ENCODE results near the gene CLCNKA.

DNA sequence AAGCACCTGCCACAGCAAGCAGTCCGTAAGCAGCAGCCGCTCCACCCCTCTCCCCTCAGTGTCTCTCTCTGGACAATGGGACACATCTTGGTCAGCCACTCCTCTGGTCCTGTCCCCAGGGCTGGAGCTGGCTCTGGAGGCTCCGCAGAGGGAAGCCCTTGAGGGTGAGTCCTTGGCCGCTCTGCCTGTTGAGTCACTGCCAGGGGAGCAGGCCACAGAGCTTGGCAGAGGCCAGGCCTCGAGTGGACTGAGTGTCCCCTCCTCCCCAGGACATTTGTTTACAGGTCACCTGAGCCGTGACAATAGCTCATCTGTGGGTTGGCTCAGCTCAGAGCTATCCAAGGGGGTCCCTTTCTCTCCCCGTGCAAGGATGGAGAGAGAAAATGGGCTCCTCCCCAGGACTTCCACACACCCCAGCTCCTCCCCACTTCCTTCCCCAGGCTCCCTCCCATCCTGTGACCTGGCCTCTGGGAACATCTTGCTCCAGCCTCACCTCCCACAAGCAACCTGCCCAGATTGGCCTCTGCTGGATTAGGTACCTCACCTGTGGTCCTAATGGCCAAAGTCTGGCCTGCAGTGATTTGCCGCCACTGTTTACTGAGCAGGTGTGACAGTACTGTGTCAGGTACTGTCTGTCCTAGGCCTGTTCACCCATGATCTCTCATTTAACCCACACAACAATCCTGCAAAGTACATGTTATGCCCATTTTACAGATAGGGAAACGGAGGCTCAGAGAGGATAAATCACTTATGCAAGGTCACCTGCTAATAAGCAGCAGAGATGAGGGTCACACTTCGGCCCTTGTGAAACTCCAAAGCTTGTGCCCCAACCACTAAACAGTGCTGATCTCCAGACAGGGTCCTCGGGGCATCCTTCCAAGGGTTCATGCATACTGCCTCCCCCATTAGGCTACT, 46.8 kb downstream of the CLCNKA start:
- no peak for TF ChIP-seq POLR2A (IDR thresholded peaks at IDR 0.05)
- TF ChIP-seq, protein P1, sequence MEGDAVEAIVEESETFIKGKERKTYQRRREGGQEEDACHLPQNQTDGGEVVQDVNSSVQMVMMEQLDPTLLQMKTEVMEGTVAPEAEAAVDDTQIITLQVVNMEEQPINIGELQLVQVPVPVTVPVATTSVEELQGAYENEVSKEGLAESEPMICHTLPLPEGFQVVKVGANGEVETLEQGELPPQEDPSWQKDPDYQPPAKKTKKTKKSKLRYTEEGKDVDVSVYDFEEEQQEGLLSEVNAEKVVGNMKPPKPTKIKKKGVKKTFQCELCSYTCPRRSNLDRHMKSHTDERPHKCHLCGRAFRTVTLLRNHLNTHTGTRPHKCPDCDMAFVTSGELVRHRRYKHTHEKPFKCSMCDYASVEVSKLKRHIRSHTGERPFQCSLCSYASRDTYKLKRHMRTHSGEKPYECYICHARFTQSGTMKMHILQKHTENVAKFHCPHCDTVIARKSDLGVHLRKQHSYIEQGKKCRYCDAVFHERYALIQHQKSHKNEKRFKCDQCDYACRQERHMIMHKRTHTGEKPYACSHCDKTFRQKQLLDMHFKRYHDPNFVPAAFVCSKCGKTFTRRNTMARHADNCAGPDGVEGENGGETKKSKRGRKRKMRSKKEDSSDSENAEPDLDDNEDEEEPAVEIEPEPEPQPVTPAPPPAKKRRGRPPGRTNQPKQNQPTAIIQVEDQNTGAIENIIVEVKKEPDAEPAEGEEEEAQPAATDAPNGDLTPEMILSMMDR (IDR thresholded peaks at IDR 0.05): no peak

All from right lobe of liver (tissue), 4 donors.